ENCODE data around the gene TBK1. TPM values are rescaled to one million over a fixed set of nuclear protein-coding genes. Genes with fewer than 3 reads are reported as not detected.

Gene TBK1
- total RNA-seq = 21.4 and 41.5 TPM in 2 replicates

DNA sequence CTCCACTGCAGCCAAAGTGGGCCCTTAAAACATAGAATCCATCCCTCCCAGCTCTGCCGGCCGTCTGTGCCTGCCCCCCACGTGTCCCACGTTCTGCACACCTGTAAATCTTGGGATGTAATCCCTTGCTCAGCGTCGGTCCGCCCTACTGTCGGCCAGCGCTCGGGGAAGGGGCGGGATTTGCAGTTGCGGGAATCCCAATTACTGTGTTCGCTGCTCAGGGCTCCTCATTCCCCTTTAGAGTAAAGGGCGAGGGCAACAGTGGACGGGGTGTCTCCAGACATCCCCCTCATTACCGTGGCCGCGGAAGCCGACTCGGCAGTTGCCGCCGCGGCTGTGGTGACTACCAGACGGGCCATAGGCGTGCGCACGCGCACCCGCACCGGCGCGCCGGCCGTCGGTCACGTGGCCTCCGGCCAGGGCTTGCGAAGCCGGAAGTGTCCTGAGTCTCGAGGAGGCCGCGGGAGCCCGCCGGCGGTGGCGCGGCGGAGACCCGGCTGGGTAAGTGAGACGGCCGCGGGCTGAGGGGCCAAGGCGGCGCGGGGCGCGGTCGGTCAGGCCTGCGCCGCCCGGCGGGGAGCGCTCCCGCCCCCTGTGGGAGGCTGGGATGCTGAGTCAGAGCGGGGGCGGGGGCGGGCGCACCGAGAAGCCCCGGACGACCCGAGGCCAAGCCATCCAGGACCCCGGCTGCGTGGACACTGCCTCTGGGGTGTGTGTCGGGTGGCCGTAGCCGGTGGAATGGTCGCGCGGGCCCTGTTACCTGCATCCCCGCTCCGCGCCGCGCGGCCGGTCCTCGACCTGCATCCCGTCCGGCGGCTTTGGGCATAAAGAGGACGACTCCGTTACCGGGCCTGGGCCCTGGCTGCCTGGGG lies at the start of gene TBK1:
Gene TBK1, plus strand, starts transcription at position 434 of the 872 bp plus-strand sequence. CDS start 3,751 bp downstream, outside the sequence.

DNA sequence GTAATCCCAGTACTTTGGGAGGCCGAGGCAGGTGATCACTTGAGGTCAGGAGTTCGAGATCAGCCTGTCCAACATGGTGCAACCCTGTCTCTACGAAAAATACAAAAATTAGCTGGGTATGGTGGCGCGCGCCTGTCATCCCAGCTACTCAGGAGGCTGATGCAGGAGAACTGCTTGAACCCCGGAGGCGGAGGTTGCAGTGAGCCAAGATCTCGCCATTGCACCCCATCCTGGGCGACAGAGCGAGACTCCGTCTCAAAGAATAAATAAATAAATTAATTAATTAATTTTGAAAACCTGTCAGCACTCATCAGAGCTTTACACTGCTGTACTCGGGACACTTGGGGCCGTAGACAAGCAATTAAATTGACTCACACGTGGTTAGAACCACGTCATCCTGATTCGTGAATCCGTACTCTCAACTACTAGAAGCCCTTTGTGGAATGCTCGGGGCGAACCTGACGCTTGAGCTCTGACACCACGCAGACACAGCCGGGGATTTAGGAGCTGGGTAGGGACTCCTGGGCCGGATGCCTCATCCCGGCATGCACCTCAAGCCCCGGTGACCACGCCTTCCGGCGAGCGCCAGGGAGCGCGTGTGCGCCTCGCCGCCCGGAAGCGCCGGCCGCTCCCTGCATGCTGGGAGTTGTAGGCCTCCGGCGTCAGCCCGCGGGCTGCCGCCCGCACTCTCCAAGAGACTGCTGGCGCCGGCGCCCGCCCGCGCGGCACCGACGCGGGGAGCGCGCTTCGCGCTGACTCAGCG lies 48.0 kb upstream of the TBK1 start, which contains the start of gene XPOT:
Gene XPOT, plus strand, starts transcription at position 686 of the 763 bp plus-strand sequence. CDS start 5,644 bp downstream, outside the sequence.

Other genes starting within 250 kb of the TBK1 start
- gene KICS2, start 229.8 kb upstream of the TBK1 start, total RNA-seq = 9.2 and 9.6 TPM in 2 replicates
- 2.8 and 4.3 TPM in 2 replicates for gene C12orf56, start 61.4 kb upstream of the TBK1 start, total RNA-seq
- 80.0 and 144 TPM in 2 replicates for gene XPOT, start 47.7 kb upstream of the TBK1 start, total RNA-seq
- gene RASSF3, start 158.4 kb downstream of the TBK1 start, total RNA-seq = 20.4 and 28.8 TPM in 2 replicates